Anterior cingulate cortex (tissue), 58 donors: ENCODE results near the gene P2RY2.
A peak's percentile ranks its signal among the peaks of the same experiment; 100 is the strongest.

Experiments used
- DNase-seq, 58 donors: peaks; one replicate each; lab custom pipeline; 2025; lab: John Stamatoyannopoulos, UW

The P2RY2 gene

DNA sequence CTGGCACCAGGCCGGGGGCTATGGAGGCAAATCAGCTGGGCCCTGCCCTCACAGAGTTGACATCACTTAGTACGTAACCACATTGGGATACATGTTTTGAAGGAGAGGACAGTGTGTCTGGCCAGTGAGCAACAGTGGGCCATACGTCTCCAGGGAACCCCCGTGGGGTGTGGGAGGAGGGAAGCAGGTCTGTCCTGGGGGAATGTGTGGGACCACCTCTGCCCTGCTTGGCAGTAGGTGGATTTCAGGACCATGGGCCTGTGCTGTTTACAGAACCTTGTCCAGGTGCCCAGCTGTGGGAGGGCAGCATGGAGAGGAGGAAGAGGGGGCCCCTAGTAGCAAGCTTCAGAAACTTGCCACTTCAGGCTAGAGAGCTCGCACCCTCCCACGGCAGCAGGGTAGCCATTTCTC lies 21.0 kb downstream of the P2RY2 start:
- DNase-seq, result no peak

DNA sequence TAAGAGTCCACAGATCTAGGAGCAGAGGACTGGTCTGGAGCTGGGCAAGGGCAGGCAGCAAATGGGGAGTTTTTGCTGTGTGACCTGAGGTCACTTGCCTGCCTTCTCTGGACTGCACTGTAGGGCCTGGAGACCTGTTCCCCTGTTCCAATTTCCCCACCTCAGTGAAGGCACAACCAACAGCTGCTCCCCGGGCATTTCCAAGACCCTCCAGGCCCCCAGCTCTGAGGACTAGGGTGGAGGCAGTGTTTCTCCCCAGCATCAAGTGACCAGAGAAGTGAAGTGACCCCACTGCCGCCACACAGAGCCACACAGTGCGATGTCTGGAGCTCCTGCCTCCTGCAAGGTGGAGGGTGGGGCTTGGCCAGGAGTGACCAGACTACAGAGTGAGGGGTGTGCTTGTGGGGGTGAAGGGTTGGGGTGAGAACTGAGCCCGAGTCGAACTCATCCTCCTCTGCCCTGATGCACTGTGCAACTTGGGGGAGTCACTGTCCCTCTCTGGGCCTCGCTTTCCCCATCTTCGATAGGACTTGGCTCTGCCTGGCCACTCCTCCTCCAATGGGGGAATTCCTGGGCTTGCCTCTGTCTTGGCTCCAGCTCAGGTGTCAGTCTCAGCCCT lies 21.6 kb downstream of the P2RY2 start:
- DNase-seq, result no peak

DNA sequence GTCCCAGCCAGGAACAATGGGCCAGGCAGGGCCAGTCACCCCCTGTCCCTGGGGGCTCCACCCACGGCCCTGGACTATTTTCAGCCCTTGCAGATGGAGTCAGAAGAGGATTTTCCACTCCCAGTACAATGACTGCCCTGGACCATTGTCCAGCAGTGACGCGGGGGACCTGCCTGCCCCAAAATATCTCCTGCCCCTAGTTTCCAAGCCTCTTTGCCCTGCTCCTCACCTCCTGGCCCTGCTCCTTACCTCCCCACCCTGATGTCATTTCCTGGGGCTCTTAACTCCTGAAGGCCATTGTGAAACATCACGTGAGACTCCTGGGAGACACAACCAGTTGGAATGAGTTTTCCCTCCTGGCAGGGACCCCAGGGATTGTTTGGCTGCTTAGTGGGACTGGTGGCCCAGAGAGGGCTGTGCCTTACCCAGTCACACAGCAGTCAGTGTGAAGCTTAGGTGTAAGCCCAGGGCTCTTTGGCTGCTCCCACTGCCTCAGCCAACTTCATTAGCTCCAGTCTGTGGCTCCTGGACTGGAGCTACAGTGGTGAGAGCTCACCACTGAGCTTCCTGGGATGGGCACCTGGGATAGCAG lies 22.2 kb downstream of the P2RY2 start:
- DNase-seq, result no peak

DNA sequence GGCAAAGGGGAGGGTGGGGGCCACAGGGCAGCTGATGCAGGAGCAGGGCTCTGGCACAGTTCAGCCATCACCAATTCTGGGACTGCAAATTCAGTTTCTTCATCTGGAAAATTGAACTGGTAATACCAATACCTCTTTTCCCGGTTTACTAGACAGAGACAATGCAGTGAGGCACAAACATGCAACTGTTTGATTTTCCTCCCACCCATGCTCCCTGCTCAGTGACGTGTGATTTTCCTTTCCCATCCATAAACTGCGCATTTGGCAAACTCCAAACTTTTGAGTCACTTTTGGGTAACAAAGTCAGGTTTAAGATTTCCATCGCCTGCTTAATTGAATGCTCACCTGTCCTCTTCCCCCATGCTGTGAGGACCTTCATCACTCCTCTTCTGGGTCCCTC lies 23.2 kb downstream of the P2RY2 start:
- DNase-seq, result no peak

DNA sequence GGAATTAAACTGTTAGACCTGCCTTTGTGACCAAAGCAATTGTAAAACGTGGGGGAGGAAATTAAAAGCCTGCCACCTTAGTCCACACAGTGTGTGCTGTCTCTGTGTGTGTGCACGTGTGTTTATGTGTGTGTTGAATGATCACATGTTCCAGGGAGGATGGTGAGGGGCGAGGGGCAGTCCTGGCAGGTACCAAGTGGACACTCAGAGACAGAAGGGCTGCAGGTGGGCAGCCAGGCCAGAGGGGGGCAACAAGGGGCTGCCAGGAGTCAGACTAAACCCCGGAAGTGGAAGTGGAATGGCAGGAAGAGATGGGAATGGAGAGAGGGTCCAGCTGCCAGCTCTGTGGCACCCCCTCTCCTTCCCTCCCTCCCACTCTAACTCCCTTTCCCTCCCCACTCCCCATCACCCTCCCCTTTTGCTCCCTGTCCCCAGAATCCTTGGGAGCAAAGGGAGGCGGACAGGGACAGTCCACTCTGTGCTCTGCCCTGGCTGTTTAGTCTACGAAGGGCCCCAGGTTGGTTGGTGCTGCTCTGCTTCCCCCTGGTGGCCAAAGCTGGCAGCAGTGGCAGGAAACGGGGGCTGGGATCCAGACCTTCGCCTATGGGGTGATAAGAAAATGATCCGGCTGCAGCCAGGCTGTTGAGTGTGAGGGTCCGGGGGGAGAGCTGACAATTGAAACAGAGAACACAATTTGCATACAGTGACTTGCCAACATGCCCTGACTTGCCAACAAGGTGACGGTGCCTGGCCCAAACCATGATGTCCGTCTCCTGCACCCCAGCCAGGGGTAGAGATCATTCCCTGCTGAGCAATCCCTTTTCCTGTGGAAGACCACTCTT lies 24.4 kb downstream of the P2RY2 start:
- peak in 54 of 58 donors; percentile 6 to 79 (median 48) for DNase-seq

DNA sequence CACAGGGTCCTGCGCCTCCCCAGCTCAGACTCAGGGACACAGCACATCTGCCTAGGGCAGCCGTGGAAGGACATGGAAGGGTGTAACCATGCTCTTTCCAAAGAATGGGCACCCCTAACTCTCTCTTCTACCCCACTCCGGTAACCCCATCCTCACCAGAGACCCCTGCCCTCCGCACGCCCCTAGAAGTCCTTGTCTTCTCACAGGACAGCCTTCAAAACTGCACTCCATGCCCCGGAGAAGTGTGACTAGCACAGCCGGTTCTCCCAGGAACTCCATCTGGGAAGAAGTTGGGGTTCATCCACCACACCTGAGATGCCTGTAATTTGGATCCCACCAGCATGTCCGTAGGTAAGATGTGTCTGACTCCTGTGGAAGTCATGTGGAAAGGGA lies 25.0 kb downstream of the P2RY2 start:
- no peak for DNase-seq

DNA sequence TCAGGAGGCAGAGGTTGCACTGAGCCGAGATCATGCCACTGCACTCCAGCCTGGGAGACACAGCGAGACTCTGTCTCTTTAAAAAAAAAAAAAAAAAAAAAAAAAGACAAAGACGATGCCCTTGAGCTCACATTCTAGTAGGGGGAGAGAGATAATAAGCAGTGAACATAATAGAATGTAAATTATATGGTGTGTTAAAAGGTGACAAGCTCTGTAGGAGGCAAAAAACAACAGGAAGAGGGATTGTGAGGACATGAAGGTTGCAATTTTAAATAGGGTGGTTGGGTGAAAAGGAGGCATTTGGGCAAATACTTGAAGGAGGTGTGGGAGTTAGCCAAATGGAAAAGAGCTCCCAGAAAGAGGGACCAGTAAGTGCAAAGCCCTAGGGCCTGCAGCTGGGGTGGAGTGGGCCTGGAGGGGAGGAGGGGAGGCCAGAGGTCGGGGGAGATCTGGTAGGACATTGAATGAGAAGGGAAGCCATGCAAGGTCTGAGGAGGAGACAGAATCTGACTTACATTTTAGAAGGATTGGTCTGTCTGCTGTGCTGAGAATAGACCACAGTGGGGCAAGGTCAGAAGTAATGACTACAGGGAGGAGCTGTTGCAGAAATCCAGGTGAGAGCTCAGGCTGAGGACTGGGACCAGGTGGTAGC lies 26.6 kb downstream of the P2RY2 start:
- no peak for DNase-seq

DNA sequence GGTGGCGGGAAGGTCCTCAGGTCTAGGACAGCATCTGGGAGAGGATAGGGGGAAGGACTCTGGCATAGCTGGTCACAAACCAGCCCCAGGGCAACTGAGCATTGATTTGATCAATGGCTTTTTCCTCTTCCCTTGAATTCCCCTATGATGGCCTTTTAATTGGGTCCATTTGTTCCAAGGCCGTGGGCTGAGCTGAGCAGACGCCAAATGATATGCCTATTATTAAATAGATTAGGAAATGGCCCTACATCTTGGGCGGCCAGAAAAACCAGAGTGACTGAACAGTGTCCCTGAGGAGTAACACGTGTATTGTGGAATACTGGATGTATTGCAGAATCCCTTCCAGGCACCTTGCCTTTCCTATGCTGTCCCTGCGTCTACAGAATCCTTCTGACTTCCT lies 27.4 kb downstream of the P2RY2 start:
- no peak for DNase-seq

DNA sequence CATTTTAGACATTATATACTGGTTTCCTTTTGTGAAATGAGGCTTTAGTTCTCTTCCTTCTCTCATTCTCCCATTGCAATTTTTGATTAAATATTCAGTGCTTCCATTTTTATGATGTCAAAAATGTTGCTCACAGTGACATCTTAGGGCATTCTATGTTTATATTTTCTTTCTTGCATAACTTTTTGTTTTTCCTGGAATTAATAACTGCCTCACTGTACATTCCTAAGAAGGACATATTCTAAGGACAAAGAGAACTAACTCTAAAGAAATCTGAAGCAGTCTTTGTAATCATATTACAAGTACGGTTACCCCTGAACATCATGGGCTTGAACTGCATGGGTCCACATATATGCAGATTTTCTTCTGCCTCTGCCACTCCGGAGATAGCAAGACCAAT lies 28.2 kb downstream of the P2RY2 start:
- DNase-seq, result no peak

DNA sequence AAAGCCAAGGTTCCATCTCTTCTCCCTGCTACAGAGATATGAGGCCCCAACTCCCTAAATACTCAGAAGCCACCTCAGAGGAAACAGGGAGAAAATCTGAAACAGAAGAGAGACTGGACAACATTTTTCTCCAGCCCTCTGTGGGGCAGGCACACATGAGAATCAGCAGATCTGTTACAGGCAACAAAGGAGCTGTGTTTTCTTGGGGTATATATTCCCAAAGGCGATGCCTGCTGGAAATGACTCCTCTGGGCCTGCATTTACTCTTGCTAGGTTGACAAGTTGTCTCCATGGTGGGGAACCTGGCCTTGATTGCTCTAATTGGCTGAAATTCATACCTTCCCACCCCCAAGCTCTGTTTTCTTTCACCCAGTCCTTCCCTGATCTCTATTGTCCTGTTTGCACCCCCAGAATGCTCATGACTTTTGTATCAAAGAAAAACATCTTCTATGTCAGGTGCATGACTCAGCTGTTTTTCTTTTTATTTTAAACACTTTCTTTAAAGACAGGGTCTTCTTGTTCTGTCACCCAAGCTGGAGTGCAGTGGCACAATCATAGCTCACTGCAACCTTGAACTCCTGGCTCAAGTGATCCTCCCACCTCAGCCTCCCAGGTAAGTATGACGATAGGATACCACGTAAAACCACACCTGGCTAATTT lies 30.6 kb downstream of the P2RY2 start:
- no peak for DNase-seq

DNA sequence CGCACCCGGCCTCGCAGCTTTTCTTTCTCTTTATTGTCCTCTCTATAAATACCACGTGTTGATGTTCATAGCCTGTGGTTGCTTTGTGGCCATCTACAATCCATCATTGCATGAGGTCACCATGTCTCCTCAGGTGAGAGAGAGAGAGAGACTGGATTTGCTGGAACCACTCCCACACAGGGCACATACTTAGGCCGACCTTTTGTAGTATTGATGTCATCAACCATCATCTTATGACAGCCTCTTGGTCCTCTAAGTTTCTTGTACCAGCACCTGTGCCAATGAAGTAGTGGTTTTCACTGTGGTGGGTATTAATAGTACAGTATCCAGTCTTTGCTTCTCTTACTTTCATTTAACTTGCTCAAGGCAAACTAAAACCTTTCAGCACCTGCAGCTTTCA lies 31.2 kb downstream of the P2RY2 start:
- no peak for DNase-seq

DNA sequence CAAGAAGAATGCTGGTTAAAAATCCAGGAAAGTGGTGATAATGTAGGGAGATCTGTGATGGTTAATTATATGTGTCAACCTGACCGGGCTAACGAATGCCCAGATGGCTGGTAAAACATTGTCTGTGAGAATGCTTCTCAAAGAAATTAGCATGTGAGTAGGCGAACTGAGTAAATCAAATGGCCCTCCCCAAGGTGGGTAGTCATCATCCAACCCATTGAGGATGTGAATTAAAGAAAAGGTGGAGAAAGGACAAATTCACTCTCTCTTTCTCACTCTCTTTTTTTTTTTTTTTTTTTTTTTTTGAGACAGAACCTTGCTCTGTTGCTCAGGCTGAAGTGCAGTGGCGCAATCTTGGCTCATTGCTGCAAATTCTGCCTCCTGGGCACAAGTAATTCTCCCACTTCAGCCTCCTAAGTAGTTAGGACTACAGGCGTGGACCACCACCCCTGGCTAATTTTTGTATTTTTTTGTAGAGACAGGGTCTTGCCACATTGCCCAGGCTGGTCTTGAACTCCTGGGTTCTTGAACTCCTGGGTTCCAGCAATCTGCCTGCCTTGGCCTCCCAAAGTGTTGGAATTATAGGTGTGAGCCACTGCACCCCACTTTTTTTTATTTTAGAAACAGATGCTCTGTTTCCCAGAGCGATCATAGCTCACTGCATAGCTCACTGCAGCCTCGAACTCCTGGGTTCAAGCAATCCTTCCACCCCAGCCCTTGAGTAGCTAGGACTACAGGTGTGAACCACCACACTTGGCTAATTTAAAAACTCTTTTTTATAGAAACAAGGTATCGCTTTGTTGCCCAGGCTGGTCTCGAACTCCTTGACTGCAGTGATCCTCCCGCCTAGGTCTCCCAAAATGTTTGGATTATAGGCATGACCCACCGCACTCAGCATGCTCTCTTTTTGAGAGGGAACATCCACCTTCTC lies 32.0 kb downstream of the P2RY2 start:
- DNase-seq, result no peak

DNA sequence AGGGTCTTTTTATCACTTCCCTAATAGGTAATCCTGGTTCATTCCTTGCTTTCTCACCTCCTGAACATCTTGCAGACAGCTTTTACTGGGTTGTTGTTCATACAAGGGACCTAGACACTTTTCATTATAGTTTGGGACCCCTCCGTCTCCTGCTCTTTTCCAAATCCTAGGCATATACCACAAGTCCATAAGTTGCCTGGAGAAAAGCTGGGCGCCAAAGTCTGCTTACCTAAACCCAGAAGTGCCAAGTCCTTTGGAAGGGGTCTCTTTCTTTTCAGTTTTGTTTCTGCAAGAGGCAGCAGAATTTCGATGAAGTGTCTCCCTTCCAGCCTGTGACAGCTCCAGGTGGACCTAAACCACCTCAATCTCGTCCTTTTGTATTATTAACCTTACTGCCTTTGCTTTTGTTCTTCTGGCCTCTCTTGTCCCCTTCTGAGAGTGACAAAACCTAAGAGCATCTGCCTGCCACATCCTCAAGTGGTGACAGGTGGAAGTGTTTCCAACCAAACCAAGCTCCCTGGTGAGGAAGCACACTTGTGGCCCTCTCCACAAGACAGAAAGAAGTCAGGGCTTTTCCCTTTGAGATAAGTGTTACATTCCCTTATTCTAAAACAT lies 34.6 kb downstream of the P2RY2 start:
- no peak for DNase-seq

DNA sequence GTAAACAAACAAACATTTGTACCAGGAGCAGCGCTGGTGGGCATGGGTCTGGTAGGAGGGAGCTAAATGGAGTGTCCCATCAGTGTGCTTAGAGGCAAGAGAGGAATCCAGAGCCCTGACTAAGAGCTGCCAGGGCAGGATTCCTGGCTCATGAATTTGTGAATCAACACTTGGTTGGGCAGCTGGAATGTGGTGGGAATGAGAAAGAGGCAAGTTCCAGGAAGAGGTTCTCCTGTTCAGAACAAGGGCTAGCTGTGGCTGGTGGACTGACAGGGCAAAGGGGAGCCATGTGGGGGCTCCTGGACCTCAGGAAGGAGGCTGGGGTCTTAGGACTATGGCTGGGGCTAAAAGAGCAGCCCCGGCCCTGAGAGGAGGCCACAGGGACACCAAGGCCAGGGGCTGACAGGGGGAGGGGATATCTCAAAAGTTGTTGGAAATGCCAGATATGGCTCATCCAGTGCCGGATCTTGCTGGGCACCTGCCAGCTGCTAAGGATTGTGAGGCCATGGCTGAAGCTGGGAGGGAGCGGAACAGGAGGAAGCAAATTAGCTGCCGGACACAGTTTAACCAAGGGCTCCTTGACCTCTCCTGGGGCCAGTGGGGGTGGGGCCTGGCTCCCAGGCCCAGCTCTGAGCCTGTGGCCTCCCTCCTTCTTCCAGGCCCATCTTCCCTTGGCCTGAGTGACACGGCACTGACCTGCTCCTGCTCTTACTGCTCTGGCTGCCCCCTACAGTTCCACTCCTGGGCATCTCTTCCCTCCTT lies 39.4 kb downstream of the P2RY2 start:
- peak in 7 of 58 donors; percentile 9 to 69 (median 33) for DNase-seq

DNA sequence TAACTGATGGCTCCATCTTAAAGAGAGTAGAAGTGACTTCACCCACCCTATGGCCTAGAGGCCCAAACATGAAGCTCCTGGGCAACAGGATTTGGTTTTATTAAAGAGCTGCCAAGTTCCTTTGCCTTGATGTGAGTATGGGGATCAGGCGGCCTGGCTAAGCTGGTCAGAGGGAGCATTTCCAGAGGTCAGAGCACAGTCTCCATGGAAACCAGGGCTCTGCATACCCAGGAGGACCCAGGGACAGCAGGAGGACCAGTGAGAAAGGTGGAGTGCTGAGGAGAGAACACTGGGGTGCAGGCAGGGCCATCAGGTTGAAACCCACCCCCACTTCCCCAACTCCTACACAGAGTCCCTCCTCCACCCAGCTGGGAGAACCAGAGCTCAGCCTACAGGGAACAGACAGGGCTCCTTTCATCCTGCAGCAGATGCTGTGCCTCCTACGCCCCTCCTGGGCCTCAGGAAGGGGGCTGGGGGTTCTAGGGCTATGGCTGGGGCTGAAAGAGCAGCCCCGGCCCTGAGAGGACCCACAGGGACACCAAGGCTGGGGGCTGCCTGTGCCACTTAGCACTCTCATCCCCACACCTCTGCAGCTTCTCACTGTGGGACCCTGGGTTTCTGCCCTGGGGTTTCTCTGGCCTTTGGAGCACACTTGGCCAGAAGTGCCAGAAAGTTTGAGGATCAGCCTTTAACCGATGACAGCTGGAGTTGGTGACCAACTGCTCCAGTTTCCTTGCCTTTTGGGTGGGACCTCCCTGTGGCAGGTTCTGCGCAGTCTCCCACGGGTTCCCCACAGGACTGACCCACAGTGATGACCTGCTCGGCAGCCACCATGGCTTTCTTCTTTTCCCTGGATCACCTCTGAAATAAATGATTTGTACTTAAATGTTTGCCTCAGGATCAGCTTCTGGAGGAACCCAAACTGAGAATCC lies 40.3 kb downstream of the P2RY2 start:
- no peak for DNase-seq

DNA sequence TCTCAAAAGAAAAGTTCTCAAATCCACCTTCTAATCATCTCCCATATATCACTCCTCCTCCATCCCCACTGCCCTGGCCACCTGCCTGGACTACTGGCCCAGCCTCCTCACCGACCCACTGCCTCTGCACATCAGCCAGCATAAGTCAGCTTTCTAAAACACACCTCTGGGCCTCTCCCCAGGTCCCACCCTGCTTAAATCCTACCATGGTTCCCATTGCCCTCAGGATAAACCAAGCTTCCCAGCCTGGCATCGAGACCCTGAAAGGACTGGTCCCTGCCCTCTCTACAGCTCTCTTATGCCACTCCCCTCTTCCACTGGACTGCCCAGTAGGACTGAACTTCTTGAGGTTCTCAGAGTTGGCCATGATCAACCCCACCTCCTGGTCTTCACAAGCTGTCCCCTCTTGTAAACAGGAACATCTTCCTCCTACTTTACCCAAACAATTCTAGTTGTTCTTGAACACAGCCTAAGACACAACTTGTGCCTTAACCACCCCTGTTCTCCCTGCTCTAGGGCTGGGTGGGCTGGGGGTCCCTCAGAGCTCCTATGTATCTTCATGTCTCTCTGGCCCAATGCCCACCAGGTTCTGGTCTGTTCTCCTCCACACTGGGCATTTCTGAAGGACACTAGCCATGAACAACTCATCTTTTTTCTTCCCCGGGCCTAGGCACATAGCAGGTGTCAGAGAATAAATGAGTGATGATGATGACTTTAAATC lies 41.5 kb downstream of the P2RY2 start:
- DNase-seq, result no peak

DNA sequence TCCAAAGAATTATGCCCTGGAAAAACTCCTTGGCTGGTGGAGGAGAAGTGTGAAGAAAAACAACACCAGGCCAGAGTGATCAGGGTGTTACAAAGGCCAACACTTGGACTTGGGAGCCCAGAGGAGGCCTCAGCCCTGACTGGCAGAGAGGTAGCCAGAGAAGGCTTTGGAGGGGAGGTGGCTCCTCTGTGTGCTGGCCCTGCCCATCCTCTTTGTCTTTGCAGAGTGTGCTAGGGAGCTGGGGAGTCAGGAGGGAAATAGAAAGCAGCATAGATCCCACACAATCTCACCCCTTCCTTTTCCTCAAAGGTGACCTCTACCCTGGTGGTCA lies 42.0 kb downstream of the P2RY2 start:
- no peak for DNase-seq
